Spleen (tissue), 7 donors: ENCODE measurements around the gene FAM193A.

Source experiments
- CTCF ChIP-seq, 11 experiments: fragments of 200-600 bp in 7 of 11; fragments of 450-650 bp in 4 of 11; sonication (generic) in 4 of 11; IDR thresholded peaks in 8 of 11; conservative IDR thresholded peaks in 3 of 11; 1 replicate in 7 of 11; 2 replicates in 4 of 11; pipeline versions ENCODE4 v1.4.0 to v1.8.0; 2016 to 2021; ENCODE audit warnings: antibody characterized with exemption in 11 of 11, inconsistent platforms in 4 of 11, mild to moderate bottlenecking in 1 of 11
- POLR2A ChIP-seq, 3 donors: fragments of 450-650 bp; IDR thresholded peaks; one replicate each; pipeline ENCODE4 v1.5.1; 2017; ENCODE audit warnings: antibody characterized with exemption in 3 of 3, mild to moderate bottlenecking in 1 of 3
- POLR2AphosphoS5 ChIP-seq, 3 donors: sonication (generic); formaldehyde crosslinking; IDR thresholded peaks; one replicate each; pipeline ENCODE4 v1.5.1; 2017; ENCODE audit warnings: antibody characterized with exemption in 3 of 3
- donor health status: DM: no; HTN: no; CAD: no; lungs with moderate emphysema.
- donor health status: DM: no; HTN: no; CAD: no.
- donor health status: DM: no; HTN: no; CAD: no.

- TF ChIP-seq CTCF (IDR thresholded peaks at IDR 0.05 in 8 of 11, conservative IDR thresholded peaks at IDR 0.05 in 3 of 11) (no peak), POLR2AphosphoS5 (IDR thresholded peaks at IDR 0.05) (peak in 1 of 3 donors; percentile 51), POLR2A (IDR thresholded peaks at IDR 0.05) (no peak)
Observed at GRCh38 chr4:2630556-2631273, 94.3 kb downstream of the FAM193A start.
